Activated CD8-positive, alpha-beta memory T cell treated with anti-CD3 and anti-CD28 coated beads, Interleukin-2, amount 50 U/mL, for 24 hours (primary cell): Measurements from ENCODE around the gene STARD13.

Source experiments
- DNase-seq: peaks from one replicate; pipeline ENCODE4 v3.0.0-alpha.2; 2020; ENCODE audit errors: extremely low read depth

STARD13 gene

DNA sequence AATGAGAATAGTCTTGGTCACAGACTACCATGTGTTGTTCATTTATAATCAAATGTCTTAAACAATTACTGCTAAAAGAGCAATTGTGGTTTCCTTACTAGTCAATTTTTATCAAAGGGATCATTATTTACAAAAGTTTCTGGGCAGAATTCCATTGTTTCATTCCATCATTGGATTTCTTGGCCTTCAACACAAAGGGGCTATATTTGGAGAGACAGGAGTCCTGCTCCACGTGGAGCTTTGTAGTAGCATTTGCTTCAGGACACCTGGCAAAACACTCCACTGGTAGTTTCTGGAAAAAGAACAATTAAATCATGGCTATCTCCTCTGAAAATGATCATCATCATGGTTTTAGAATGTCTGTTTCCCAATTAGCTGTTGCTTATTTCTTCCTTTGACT lies 22.3 kb upstream of the STARD13 start:
- DNase-seq = no peak

DNA sequence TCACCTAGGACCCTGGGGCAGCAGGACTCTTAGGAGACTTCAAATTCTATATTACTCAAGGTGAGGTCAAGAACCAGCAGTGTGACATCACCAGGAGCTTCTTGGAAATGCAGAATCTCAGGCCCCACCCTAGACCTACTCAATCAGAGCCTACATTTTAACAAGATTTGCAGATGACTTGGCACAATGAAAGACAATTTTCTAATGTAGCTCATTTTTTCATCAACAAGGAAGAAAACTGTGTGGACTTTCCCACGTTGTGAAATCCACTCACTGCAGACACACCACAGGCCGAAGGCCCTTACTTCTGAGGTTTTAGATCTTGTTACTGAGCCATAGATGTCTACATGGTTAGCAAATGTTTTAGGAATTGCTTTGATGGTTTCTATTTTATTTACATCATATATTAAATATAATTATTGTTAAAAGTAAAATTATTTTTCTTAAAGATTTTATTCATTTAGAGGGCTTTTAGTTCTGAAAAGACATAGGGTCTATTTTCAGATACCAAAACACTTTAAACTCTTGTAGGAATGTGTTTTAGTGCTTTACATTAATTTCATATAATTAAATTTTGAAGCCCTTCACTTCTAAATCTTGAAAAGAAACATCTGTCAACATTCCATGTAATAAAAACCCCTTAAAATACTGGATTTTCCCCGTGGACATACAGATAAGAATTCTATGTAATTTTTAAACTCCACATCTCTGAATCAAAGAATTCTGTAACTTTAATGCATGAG lies 18.5 kb upstream of the STARD13 start:
- no peak for DNase-seq

DNA sequence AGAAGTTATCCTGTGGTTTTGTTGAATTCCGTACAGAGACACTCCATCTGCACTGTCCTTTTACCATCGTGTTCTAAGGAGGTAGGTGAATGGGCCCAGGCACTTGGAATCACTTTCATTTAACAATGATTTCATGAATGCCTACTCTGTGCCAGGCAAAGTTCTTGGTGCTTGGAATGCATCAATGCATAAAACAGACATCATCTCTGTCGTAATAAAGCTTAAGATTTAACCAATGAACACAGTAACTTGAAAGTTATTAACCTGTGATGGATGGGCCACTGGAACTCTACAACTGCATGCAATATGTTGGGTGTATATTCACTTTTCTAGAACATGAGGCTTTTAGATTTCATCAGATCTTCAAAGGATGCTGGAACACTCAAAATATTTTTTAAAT lies 14.1 kb upstream of the STARD13 start:
- DNase-seq = no peak

DNA sequence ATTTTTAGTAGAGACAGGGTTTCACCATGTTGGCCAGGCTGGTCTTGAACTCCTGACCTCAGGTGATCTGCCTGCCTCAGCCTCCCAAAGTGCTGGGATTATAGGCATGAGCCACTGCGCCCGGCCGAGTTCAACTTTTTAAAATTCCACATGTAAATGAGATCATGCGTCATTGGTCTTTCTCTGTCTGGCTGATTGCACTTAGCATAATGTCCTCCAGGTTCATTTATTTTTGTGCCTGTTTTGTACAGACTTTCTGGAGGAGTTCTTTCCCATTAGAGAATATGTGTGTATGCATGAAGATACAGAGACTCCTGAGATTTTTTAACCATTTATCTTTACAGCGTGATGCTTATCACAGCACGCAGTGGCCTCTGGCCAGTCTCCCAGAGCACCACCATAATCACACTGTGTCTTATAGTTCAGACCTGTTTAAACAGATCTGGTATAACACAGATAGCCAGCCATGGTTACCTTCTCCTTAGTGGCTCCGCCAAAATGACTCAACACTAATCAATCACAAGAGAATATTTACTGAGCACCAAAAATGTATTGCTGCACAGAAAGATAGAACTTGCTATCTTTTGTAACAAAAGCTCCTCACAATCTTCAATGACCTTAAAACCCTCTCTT lies 11.4 kb upstream of the STARD13 start:
- no peak for DNase-seq

DNA sequence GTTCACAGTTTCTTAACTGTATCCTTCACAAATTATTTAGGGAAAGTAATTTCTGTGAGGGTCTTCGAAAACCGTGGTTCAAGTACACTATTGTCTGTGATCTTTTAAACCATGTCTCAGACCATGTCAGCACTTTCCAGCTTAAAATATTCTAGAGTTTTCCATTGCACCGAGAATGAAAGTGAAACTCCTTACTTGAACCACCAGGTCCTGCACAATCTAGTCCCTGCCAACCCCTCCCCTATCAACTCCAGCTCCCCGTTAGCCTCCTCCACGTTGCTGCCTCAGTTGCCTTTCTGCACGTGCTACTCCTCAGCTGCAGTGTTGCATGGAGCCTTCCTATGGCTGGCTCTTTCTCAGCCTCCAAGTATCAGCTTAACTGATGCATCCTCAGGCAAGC lies 7.2 kb upstream of the STARD13 start:
- no peak for DNase-seq

DNA sequence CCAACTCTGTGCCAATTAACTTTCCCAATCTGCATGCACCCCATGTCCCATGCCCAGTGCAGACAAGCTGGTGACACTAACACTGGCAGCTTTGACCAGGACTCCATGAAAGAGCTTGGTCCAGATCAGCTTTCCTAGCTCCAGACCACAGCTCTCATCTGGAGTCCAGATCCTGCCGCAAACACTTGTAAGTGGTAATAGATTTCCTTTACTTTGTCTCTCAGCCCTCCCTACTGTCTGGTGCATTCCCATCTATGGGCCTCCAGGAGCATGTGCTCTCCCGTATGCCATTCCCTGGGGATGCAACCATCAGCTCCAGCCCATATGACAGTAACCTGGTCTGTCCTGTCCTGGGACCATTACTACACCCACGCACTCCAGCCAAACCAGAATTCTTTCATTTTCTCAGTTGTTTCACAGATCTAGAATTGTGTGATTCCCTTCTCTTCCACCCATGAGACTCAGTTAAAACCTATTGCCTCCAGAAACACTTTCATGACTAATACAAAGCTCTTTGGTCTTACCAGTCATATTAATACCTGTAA lies 4.9 kb upstream of the STARD13 start:
- DNase-seq = no peak

DNA sequence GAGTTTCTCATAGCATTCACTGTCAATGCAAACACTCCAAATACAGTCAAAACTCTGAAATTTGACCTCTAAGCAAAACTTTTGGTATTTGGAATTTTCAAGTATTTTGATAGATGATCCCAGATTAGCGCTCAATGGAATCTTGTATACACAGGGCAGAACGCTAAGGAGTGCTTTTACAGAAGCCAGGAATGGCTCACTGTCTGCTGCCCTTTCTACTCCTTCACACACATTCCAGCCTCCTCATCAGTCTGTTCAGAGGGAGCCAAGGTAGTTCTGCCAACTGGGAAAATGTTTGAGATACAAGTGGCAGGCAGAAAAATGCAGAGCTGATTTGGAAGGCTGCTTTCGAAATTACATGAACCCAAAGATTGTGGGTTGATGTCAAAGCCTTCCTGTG lies 4.4 kb upstream of the STARD13 start:
- no peak for DNase-seq

DNA sequence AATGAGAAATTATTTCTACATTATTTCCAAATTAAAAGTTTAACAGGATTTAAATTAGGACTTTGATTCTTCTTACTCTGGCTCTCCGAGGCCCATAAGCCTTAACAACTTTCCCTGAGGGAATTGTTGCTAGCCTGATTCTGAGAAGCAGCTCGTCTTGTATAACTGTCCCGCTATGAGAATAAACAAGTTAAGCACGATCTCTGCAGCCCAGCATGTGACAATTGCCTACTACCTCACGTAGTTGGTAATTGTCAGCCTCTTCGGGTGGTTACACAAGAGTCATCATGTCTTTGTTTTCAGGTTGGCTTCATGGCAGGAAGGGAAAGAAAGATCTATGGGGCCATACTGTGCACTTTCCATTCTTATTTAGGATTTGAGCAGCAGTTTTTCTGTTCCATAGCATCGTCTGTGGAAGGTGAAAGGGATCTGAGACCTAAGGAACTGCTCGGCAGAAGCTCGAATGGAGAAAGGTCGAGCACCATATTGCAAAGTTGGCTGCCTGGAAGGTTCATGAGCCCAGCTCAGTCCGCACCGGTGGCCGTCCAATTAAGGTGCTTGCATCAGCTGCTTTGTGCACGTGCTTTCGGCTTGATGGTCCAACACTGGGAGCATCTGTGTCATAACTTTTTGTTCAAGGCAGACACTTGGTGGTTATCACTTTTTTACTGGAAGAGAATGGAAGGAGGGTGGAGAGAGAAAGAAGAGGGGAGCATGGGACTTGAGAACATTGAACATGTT lies 1.8 kb upstream of the STARD13 start:
- no peak for DNase-seq

DNA sequence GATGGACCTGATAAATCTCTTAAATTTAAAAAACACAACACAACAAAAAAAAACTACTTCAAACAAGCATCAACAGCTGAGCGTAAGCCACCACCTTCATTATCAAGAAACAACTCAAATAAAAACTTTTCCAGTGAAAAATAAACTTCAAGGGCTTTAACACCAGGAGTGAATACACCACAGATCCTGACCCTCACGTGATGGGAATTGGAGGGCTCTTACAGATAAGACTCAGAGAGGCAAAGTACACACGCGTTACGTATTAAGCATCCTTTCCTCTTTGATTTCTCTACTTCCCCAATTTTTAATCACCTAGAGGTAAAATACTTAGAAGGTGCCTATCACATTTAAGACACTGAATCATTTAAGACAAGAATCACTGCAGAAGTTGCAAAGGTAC lies 573 bp upstream of the STARD13 start:
- DNase-seq = no peak

DNA sequence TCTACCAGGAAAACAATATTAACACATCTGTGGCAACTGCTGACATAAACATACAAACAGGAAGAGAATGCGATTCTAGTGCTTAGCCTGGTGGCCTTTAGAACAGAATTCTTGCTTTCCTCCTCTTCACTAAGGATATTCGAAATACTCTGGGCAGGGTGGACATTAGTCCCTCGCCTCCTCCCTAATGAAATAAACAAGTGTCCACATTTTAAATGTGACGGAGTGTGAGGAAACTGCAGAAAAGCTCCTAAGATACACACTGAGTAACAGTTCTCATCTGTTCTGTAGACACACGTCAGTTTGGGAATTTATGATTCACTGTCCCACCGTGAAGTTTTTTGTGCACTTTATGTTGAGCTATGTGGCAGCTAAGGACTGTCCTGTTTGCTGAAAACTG lies 639 bp downstream of the STARD13 start:
- DNase-seq = no peak

DNA sequence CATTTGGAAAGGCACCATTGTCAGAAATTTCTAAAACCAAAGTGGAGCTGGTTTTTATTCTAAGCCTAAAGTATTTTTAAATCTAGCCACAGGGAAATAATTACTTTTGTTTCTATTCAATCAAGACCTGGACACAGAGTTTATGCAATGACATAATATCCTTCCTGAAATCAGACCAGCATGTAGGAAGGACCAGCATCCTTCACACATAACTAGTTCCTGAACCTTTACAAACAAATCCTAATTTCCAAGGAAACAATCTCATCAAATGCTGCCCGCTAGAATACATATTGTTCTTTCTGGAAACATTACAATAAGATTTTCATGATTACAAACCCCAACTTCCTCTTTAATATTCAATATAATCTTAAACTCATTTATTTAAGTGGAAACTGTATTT lies 1.5 kb downstream of the STARD13 start:
- DNase-seq = no peak

DNA sequence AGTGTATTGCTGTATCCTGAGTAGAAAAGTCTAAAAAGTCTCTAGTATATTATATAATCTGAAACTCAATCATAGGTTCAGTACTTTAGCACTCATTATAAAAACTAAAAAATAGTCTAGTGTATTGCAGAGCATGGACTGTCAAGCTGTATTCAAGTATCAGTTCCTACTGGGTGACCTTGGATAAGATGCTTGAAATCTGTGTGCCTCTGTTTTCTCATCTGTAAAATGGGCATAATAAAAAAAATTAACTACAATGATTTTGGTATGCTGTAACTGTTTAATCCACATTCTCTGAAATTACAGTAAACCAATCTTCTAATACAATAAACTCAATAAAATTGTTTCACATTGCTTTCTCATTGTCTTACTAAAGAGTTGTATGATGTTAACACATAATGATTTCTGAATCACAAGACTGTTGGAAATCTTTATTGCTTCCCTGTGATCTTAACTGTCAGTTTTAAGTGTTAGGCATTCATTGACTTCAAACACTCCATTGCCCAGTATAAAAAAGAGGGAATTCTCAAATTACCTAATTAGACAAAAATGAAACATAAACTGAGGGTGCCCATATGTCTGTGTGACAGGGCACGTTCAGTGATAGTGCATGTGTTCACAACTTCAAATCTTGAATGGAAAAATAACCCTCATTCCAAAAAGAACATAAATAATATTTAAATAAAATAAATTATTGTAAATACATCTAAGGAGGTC lies 2.2 kb downstream of the STARD13 start:
- DNase-seq = no peak

DNA sequence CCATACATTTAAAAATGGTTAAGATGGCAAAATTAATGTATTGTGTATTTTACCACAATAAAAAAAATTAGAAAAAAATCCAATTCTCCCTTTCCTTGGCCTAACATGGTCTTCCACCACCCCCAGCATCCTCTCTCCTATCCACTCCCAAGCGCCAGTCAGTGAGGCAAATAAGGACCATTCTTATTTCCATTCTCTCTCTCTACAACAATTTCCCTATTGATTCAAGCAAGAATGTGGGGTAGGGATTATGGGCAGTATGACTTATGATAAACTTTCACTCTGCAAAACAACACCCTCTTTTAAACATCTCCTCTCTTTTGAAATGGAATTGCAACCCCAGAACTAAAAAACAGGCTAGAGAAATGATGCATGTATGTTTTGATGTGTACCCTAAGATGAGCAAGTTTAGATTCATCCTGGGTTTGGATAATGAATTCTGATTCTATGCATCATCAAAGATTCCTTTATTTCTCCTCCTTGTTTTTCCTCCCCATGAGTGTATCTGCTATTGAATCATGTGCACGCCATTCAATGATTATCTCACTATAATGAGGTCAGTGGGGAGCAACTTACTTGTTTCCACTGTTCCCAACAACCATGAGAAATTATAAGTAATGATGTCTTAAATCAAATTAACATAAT lies 3.5 kb downstream of the STARD13 start:
- no peak for DNase-seq

DNA sequence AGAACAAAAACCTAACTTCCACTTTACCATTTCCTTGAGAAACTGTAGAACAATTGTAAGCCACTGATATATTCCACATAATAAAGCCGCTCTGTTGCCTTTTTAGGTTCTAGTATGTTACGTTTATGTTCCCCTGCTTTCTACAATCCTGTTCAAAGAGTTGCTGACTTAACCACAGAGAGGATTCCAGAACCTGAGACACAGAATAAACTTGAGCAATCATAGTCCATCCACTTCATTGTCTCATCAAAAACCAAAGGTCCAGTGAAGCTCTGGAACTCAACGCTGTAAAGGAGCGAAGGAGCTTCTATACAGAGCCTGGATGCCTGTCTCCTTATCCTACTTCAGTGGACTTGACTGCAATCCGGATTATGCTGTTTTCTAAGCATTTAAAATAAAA lies 4.6 kb downstream of the STARD13 start:
- DNase-seq = no peak

DNA sequence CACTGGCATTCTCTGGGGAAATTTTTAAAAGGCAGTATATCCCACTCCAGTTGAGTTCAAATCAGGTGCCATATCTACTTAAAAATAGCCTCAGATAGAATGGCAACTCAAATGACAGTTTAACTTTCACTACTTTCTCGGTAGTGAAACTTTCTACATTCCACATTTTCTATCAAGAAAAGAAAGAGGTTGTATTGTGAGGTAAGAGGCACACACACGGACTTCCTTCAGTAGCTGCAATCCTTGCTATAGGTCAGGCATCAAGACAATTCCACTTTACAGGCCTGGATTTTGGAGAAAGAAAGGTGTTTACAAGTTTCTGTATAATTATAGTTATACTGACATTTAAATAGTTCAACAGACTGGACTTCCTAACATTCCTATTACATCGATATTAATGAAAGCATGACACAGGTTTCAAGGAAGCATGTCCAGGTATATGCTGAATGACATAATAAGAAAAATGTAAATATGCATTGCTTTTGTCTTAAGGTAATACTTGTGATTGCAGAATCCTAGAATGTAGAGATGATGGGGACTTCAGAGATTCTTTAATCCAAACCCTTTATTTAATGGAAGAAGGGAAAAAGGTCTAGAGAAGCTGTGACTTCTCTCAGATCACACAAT lies 5.2 kb downstream of the STARD13 start:
- no peak for DNase-seq

DNA sequence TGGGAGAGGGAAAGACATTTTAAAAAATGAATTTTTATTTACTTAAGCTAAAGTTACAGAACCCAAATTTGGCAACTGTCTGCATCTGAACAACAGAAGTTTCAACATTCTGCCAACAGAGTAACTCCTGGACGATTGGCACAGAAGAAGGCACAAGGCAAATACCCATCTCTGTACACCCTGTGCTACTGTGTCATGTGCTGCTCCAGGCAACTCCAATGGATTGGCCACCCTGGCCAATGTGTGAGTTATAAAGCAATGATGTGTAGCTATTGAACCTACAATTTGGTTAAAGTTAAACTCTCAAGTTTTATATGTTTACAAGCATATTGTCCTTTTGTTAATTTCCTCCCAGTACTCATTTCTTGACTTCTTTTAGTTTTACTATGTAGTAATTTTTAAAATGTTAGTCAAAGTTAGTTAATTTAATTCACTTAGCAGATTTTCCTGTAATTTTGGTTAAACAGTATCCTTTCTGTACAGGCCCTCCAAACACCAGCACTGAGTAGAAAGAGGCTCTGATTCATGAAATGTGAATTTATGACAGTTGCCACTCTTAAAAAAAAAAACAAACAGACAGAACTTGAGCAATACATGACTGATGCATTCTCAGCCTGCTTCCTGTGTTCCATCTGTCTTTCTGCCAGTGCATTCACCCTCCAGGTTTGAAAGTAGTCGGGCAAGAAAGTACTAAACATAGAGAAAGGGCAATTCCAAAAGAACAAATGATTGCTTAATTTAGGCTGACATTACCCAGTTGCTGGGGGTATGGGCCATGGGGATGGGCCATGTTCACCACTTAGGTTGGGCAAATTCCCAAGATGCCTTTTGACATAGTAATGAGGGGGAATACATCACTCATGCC lies 5.9 kb downstream of the STARD13 start:
- no peak for DNase-seq

DNA sequence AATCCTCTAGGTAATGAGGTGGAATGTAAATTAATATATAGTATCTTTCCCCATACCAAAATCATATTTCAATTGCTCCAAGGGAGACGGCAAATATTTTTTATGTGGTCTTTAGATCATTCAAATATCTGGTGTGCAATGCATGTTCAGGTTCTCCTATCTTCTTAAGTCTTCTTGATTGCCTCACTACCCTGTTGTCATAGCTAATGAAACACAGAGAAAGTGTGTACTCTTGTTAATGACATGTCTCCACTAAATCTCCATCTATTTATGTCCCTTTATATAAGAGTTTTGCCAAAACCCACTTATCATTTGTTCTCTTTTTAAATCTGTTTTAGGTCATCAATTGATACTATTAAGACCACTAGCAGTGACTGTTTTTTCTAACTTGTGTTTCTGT lies 6.6 kb downstream of the STARD13 start:
- no peak for DNase-seq

DNA sequence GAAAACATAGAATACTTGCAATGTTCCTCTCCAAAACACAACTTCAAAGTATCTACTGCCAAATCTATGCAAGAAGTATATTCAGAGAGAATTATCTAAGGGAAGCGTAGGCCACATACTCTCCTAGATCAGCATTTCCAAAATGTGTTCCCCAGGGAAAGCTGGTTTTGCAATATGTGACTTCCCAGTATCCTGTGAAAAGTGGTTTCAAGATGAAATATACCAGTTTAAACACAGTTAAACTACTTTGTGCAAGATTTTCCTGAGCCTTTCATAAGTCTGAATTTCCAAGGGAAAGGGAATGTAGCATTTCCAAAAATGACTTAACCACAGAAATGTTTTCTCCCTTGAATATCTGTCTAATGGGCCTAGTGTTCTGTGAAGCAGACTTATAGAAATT lies 7.6 kb downstream of the STARD13 start:
- DNase-seq = no peak

DNA sequence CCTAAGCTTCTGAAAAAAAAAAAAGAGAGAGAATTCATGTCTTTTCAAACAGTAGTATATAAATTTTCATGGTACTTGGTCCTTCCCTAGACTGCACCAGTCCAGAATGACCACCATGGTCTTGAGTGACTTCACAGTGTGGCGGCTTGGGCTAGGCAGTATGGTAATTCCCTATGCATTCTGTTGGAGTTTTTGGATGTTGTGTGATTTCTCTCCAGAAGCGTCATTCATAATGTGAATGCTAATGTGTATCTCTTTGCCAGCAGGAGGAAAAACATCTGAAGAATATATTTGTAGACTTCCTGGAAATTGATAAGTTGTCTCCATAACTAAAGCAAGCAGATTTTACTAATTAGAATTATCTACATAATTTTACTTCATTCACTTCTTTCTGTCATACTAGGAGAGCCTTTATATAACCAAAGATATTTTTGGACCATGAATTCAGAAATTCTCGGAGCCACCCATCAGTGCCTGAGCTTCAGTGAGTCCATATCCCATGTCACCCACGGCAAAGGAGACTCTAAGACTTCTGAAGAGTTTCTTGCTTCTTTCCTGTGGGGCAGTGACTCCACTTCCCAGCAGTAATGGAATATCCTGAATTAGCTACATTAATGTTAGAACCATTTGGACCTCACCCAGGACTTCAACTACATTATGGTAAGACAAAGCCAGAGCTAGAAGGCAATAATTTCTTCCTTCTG lies 8.4 kb downstream of the STARD13 start:
- no peak for DNase-seq

DNA sequence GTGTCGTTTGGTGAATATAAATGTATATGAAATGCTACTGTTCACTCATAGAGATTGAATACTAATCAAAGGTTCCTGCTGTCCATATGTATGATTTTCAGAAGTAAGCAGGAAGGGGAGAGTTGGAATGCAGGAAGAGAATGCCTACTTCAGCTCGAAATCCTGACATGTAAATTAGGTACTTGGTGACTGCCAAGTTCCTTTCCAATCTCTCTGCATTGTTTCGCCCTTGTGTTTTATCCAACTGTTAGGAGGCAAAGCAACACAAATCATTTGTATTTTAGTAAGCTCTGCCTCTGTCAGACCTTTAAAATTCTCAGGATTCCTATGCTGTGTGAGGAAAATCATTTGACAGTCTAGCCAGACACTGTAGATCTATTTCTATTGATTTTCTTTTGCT lies 9.0 kb downstream of the STARD13 start:
- no peak for DNase-seq
